HepG2 (cell line): ENCODE data around the gene PKMYT1. TPM values are rescaled to one million over a fixed set of nuclear protein-coding genes. Genes with fewer than 3 reads are reported as not detected.
A peak's percentile ranks its signal among the peaks of the same experiment; 100 is the strongest.

Experiments used
- ARNT2 ChIP-seq: sonication (generic); formaldehyde crosslinking; IDR thresholded peaks from 2 replicates; pipeline ENCODE4 v1.8.0; 2022; ENCODE audit warnings: mild to moderate bottlenecking, low read depth, missing genetic modification reagents, moderate library complexity
- BORCS8-MEF2B ChIP-seq: sonication (generic); formaldehyde crosslinking; IDR thresholded peaks from 2 replicates; pipeline ENCODE4 v1.8.0; 2022; ENCODE audit warnings: mild to moderate bottlenecking, missing genetic modification reagents
- CENPX ChIP-seq: sonication (generic); formaldehyde crosslinking; IDR thresholded peaks from 2 replicates; pipeline ENCODE4 v1.9.0; 2021; ENCODE audit warnings: mild to moderate bottlenecking, missing genetic modification reagents, moderate library complexity
- FOXP1 ChIP-seq, 2 experiments: fragments of 450-650 bp in 1 of 2; IDR thresholded peaks; 2 replicates each; pipeline ENCODE4 v1.6.1; 2017 to 2018; ENCODE audit warnings: antibody characterized with exemption in 1 of 2
- HES4 ChIP-seq: sonication (generic); formaldehyde crosslinking; IDR thresholded peaks from 2 replicates; pipeline ENCODE4 v1.9.0; 2021; ENCODE audit warnings: mild to moderate bottlenecking, missing genetic modification reagents, borderline replicate concordance
- HOXA5 ChIP-seq: sonication (generic); formaldehyde crosslinking; IDR thresholded peaks from 2 replicates; pipeline ENCODE4 v1.4.0; 2020; ENCODE audit warnings: missing genetic modification reagents
- HOXA9 ChIP-seq: sonication (generic); formaldehyde crosslinking; IDR thresholded peaks from 2 replicates; pipeline ENCODE4 v1.8.1; 2022; ENCODE audit warnings: missing genetic modification reagents, mild to moderate bottlenecking, moderate library complexity, borderline replicate concordance
- KDM2A ChIP-seq: sonication (generic); formaldehyde crosslinking; IDR thresholded peaks from 2 replicates; pipeline ENCODE4 v1.4.0; 2020; ENCODE audit warnings: low read depth, missing genetic modification reagents, borderline replicate concordance
- MIER2 ChIP-seq: IDR thresholded peaks from 2 replicates; pipeline ENCODE4 v1.6.1; 2016; ENCODE audit warnings: missing biosample characterization, missing genetic modification reagents
- MTA1 ChIP-seq: sonication (generic); formaldehyde crosslinking; IDR thresholded peaks from 2 replicates; pipeline ENCODE4 v1.4.0; 2020; ENCODE audit warnings: missing genetic modification reagents, mild to moderate bottlenecking, borderline replicate concordance
- MTF1 ChIP-seq: sonication (generic); formaldehyde crosslinking; IDR thresholded peaks from 2 replicates; pipeline ENCODE4 v1.5.0; 2020; ENCODE audit warnings: missing genetic modification reagents
- PAWR ChIP-seq: sonication (generic); formaldehyde crosslinking; IDR thresholded peaks from 2 replicates; pipeline ENCODE4 v1.4.0; 2020; ENCODE audit warnings: missing genetic modification reagents, mild to moderate bottlenecking, borderline replicate concordance
- REPIN1 ChIP-seq: sonication (generic); formaldehyde crosslinking; IDR thresholded peaks from 2 replicates; pipeline ENCODE4 v1.8.0; 2022; ENCODE audit warnings: missing genetic modification reagents, low read depth, mild to moderate bottlenecking, borderline replicate concordance
- RNF2 ChIP-seq: fragments of 450-650 bp; conservative IDR thresholded peaks from 2 replicates; pipeline ENCODE4 v1.6.1; 2016; ENCODE audit warnings: low read depth
- RXRA ChIP-seq: sonication (generic); formaldehyde crosslinking; IDR thresholded peaks from 2 replicates; pipeline ENCODE4 v1.5.1; 2020; ENCODE audit warnings: missing genetic modification reagents
- SAP130 ChIP-seq: IDR thresholded peaks from 2 replicates; pipeline ENCODE4 v1.6.1; 2016; ENCODE audit warnings: low read depth
- SMAD1 ChIP-seq: sonication (generic); formaldehyde crosslinking; IDR thresholded peaks from 2 replicates; pipeline ENCODE4 v1.4.0; 2020; ENCODE audit warnings: missing genetic modification reagents, low read depth, mild to moderate bottlenecking, borderline replicate concordance
- SMARCC2 ChIP-seq: fragments of 450-650 bp; IDR thresholded peaks from 2 replicates; pipeline ENCODE4 v1.6.1; 2017; ENCODE audit warnings: antibody characterized with exemption, mild to moderate bottlenecking
- SRSF1 ChIP-seq: fragments of 200-400 bp; formaldehyde crosslinking; optimal IDR thresholded peaks from 2 replicates; pipeline ENCODE3; 2017; ENCODE audit warnings: mild to moderate bottlenecking, low read depth, low read length, moderate library complexity
- TAF1 ChIP-seq: sonication (generic); formaldehyde crosslinking; IDR thresholded peaks from 2 replicates; pipeline ENCODE4 v1.4.0; 2020; ENCODE audit warnings: missing genetic modification reagents
- YEATS4 ChIP-seq: sonication (generic); formaldehyde crosslinking; IDR thresholded peaks from 2 replicates; pipeline ENCODE4 v1.4.0; 2020; ENCODE audit warnings: missing genetic modification reagents, borderline replicate concordance
- ZBTB4 ChIP-seq: sonication (generic); formaldehyde crosslinking; IDR thresholded peaks from 2 replicates; pipeline ENCODE4 v1.4.0; 2020; ENCODE audit warnings: missing genetic modification reagents, mild to moderate bottlenecking, borderline replicate concordance
- ZBTB8A ChIP-seq: sonication (generic); formaldehyde crosslinking; IDR thresholded peaks from 2 replicates; pipeline ENCODE4 v1.4.0; 2020; ENCODE audit warnings: mild to moderate bottlenecking, low read depth, missing genetic modification reagents, borderline replicate concordance
- ZNF124 ChIP-seq: sonication (generic); formaldehyde crosslinking; IDR thresholded peaks from 2 replicates; pipeline ENCODE4 v1.4.0; 2020; ENCODE audit warnings: missing genetic modification reagents
- ZNF512B ChIP-seq: sonication (generic); formaldehyde crosslinking; IDR thresholded peaks from 2 replicates; pipeline ENCODE4 v1.5.1; 2020; ENCODE audit warnings: missing genetic modification reagents, mild to moderate bottlenecking, borderline replicate concordance
- ZNF772 ChIP-seq: sonication (generic); formaldehyde crosslinking; IDR thresholded peaks from 2 replicates; pipeline ENCODE4 v1.5.0; 2020; ENCODE audit warnings: mild to moderate bottlenecking, missing genetic modification reagents
- polyA plus RNA-seq, 8 experiments: library from polyadenylated mRNA; depleted of rRNA in 3 of 8; stranded (reverse) in 7 of 8; unstranded in 1 of 8; fragments of >200 nt; fragmentation: Illumina TruSeq in 4 of 8; extraction: Trizol in 4 of 8; gene quantifications; 2 replicates each; pipeline versions ENCODE4 v1.2.1 to v1.2.3, GENCODE V29; 2011 to 2016; ENCODE audit warnings: low read depth in 4 of 8, missing spikeins in 1 of 8, mixed read lengths in 1 of 8; ENCODE audit not compliant: insufficient read depth in 1 of 8
- total RNA-seq, 5 experiments: library from RNA; depleted of rRNA; stranded (reverse); fragments of >200 nt; fragmentation: Illumina TruSeq; extraction: Trizol; gene quantifications; 2 replicates each; pipeline ENCODE4 v1.2.3, GENCODE V29; 2016; ENCODE audit warnings: low read depth in 1 of 5

The PKMYT1 gene
- total and polyA plus RNA-seq, 2 of the 13 experiments (the other 11 are each of a cell fraction or from before 2014, with no cell fraction given): 7.0 to 27.8 TPM

GRCh38 chr16:3009568-3010390 lies 29.5 kb upstream of the PKMYT1 start (continued):
- TF ChIP-seq ZNF512B (no peak), RNF2 (no peak), YEATS4 (CRISPR knock-in tag) (no peak), SMARCC2 (no peak), BORCS8-MEF2B (CRISPR knock-in tag) (no peak), ZBTB8A (CRISPR knock-in tag) (no peak), HOXA9 (CRISPR knock-in tag) (no peak), MIER2 (no peak), ZNF772 (CRISPR knock-in tag) (no peak), MTA1 (CRISPR knock-in tag) (no peak), SMAD1 (no peak), ZNF124 (CRISPR knock-in tag) (no peak), HES4 (CRISPR knock-in tag) (no peak), CENPX (CRISPR knock-in tag) (no peak), FOXP1 (IDR thresholded peaks at IDR 0.05) (no peak), FOXP1 (CRISPR knock-in tag; IDR thresholded peaks at IDR 0.05) (no peak), PAWR (CRISPR knock-in tag) (no peak), ZBTB4 (CRISPR knock-in tag) (no peak), HOXA5 (CRISPR knock-in tag) (no peak), TAF1 (CRISPR knock-in tag) (0 out of 2 replicates have a peak, but pooled peaks have one; percentile 19), ARNT2 (CRISPR knock-in tag) (no peak), MTF1 (CRISPR knock-in tag) (no peak), RXRA (CRISPR knock-in tag) (no peak), SRSF1 (no peak), REPIN1 (CRISPR knock-in tag) (no peak), SAP130 (CRISPR knock-in tag) (peak; percentile 45), KDM2A (peak; percentile 50; the same call in 1 of the 2 replicates)
